GM11168 (cell line): ENCODE results near the gene FCGR3A.

Source experiments
- in situ Hi-C: fragments of 300-500 bp; cut with MboI; formaldehyde crosslinking; loops from one replicate; pipeline ENCODE4 v1.12.0; 2022; ENCODE audit warnings: low sequenced_read_pairs; ENCODE audit not compliant: unreplicated experiment

The FCGR3A gene

DNA sequence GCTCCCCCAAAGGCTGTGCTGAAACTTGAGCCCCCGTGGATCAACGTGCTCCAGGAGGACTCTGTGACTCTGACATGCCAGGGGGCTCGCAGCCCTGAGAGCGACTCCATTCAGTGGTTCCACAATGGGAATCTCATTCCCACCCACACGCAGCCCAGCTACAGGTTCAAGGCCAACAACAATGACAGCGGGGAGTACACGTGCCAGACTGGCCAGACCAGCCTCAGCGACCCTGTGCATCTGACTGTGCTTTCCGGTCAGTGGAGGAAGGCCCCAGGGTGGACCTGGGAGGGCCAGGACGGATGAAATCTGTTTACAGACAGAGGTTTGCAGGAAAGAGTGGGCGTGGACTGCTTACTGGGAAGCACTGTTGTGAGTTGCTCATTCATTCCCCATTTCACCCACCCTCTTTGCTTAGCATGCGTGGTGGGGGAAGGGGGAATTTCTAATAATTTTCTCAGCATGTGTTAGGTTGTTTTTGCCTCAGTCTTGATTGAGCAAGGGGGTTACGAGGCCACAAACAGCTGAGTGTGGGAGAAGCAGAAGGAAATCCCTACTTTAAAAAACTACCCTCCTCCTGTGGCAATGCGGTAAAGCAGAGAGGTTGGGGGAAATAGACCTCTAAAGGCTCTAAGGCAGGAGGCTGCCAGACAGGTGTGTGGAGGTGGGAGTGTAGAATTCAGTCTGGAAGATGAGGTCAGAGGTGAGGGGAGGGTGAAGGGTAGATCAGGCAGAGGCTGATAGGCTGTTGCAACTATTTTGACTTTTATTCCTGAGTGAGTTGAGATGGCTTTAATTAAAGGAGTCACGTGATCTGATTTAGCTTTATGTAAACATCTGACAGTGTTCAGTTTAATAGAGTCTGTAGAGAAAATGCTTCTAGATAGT lies 43.0 kb downstream of the FCGR3A start:
- in situ Hi-C loops: no loop called here

DNA sequence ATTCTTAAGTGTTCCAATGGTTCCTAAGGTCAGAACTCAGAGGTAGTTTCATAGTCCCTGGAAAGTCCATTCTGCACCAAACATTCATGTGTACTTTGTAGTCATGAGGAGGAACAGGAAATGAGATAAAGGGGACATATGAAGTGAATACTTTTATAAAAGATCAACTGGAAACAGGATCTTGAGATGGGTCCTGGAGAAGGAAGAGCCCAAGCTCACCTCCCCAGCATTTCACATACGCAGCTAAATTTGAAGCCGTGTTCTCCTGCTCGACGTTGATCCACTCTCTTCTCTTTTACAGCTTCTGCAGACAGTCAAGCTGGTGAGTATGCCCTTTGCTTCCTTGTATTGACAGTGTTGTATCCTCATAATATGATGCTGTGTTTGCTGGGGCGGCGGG lies 43.9 kb downstream of the FCGR3A start:
- in situ Hi-C loops: no loop called here

DNA sequence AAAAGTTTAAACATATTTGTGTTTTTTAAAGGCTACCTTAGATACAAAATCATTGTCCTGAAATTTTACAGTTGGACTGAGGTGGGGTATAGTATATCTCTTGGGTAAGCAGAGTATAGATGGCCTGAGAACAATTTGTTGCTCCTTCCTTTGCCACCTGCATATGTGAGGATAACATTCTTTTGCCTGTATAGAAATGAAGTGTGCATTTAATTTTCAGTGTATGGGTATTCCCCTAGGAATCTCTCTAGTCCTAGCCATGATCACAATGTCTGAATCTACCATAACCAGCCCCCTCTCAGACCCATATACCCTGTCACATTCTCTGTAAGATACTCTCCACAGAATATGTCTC lies 46.2 kb downstream of the FCGR3A start:
- in situ Hi-C loops: no loop called here

DNA sequence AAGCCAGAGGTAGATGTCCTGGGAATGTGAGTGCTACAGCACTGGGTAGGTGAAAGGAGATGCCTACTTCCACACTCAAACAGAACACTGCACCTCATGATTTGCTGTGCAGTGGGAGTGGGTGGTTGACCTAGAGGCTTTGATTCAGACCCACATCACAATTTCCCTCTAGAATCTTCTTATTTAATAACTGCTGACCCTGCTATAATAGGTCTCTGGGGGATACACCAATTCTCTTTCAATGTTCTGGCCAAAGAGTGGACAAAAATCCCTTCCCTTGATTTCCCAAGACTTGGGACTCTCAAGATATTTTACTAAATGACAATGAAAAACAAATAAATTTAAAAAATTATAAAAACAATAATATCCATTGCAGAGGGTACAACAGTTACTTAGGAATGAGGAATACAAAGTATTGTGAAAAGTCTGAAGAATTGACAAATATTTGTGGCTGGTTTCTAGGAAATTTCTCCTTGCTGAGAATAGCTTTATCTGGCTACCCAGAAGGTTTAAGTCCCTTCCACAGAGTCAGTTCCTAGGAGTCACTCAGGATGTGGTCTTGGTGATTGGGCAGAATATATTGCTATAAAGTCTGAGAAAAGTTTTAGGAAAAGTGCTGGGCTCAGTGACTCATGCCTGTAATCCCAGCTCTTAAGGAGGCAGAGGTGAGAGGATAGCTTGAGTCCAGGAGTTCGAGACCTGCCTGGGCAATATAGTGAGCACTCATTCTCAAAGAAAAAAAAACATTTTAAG lies 46.8 kb downstream of the FCGR3A start:
- in situ Hi-C loops: no loop called here

DNA sequence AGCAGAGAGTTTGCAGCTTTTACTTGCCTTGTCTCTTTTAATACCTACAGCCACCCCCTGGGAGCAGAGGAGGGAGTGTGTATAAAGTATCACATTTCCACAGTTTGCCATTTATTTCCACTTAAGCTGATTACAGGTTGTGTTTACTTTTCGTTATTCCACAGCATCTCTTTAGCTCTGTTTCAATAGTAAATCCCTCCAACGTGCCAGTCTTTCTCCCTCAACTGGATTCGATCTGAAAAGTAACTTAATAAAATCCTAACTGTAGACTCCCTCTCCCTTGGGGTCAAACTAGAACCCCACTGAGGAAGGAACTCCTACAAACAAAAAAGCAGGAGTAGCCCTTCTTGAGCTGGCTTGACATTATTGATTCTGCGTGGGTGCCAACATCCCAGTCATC lies 47.4 kb downstream of the FCGR3A start:
- in situ Hi-C loops: no loop called here

DNA sequence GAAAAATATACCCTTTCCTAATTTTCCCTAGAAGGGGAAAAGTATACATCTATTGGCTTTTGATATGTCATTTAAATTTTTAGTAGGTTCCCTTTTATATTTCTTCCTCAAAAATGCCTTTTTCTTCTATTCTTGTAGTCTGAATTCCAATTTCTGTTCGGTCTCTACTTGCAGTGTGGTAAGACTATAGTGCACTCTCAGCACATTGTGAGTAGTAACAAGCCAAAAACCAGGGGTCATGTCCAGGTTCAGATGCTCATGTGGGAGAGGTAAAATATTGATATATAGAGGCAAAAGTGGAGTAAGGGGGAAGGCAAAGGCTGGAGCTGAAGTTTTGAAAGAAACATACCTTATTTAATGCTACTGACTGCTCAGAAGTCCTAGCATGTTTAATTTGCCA lies 48.4 kb downstream of the FCGR3A start:
- in situ Hi-C loops: no loop called here

DNA sequence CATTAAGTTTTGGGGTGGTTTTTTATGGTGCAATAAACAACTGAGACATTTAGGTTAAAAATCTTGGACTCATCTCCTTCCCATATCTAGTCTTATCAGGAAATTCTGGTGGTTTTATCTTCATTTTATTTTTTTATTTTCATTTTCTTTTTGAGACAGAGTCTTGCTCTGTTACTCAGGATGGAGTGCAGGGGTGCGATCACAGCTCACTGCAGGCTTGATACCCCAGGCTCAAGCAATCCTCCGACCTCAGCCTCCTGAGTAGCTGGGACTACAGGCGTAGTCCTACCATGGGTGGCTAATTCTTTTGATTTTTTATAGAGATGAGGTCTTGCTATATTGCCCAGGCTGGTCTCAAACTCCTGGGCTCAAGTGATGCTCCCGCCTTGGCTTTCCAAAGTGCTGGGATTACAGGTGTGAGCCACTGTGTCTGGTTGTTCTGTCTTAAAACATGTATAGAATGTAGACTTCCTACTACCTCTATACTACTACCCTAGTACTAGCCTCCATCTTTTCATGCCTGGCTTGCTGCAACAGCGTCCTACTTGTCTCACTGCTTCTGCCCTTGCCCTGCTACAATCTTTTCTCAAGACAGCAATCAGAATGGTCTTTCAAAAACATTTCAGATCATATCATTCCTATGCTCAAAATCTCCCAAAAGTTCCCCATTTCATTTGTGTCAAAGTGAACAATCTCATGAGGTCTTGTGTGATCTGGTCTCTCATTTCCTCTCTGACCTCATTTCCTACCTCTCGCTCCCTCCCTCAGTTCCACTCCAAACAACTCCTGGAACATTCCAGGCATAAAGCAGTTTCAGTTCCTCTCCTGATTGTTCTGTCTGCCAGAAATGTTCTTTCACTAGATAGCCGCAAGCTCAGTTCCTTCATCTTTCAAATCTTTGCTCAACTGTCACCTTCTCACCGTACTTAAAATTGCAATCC lies 50.2 kb downstream of the FCGR3A start:
- in situ Hi-C loops: no loop called here

DNA sequence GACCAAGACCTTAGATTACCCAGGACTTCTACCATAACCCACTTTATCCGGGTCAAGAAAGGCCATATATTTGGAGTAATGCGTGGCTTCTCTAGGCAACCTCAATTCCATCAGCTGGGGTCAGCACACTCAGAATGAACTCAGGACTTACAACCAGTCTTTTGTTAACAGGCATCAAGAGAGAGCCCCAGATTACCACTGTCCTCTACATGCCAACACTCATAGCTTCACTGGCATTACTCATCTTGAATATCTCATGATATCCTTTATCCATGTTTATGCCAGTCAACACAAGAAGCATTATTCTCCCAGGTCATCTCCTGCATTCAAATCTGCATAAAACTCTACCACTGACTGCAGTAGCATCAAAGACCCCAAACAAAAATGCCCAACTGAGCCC lies 51.0 kb downstream of the FCGR3A start:
- in situ Hi-C loops: no loop called here

DNA sequence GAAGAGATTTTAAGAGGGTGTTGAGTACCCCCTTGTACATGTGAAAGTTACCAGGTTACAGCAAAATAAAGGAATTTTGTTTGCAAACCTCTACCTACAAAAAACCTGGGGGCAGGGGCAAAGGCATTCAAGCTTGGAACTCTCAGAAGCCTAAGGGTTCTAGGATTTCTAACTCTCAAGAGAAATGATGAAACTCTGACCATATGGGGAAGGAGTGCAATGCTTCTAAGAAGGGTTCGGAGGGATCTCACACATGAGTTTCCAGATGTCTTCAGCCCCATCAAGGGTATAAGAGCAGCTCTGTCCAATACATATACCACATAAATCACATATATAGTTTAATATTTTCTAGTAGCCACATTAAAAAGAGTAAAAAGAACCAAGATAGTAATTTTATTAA lies 51.7 kb downstream of the FCGR3A start:
- in situ Hi-C loops: no loop called here

DNA sequence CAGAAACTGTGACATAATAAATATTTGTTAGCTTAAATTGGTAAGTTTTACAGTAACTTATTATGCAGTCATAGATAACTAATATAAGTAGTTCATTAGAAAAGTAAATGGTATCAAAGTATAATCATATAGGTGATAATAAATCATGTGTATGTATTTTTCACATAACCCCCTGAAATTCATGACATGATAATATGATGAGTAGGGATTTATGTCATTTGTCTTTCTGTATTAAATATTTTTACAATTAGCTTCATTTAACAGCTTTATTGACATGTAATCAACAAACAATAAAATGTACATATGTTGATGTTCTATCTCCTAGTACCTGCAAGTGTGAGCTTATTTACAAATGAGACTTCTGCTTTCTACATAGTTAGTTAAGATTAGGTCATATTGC lies 54.1 kb downstream of the FCGR3A start:
- in situ Hi-C loops: no loop called here

DNA sequence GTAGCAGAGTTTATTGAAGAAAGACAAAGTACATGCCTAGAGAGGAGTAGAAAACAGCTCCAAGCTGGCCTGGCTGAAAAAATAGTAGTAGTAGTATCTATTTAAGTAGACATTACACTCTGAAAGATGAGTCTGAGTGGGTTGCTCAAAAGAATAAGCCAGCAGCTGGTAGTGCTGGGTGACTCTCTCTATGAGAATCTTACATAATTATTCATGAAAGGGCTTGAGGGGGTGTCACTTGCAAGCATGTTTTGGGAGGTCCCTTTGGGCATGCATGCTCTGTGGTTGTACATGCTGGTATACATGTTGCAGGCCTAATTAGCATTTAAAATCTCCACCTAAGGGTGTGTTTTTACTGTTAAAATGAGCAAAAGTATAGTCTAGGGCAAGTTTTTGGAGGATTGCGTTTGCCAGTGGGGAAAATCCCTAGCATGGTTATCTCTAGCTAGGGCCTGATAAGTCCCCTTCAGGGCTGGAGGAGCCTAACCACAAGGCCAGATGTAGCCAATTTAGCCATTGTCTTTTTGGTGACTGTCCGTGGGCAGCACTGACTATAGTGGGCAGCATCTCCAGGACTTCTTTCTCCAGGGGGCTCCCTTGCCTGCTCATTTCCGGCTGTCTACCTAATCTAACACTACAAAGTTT lies 55.4 kb downstream of the FCGR3A start:
- in situ Hi-C loops: no loop called here

DNA sequence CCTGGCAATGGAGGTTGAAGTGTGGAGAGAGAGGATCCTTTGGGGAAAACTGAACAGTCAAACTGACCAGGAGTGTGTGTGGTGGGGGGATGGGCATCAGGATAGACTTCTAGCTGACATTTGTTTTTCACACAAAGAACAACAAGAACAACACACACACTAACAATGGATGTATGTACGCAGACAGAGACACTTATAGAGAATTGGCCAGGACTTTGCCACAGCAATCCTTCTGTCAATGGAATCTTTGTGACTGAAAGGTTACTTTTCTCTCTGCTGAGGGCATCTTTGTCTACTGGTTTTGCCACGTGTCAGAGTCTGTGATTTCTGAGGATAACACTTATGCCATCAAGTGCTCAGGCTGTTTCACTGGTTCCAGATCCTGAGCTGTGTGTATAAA lies 56.8 kb downstream of the FCGR3A start:
- in situ Hi-C loops: no loop called here
